PC-9 (cell line): ENCODE measurements around the gene MAST4. TPM values are rescaled to one million over a fixed set of nuclear protein-coding genes. Genes with fewer than 3 reads are reported as not detected.

ENCODE experiments used
- BruUV-seq: library from RNA; stranded (reverse); fragments of 400-500 nt; replicated peaks from 2 replicates; lab custom pipeline; 2021; lab: Mats Ljungman, UMichigan
- CTCF ChIA-PET: fragments of 300-600 bp; sonication (Branson Sonifier 250); formaldehyde crosslinking; loops from one replicate; lab custom pipeline; 2022; ENCODE audit warnings: antibody characterized with exemption; lab: Charles Lee
- POLR2A ChIA-PET: fragments of 300-600 bp; sonication (Branson Sonifier 250); formaldehyde crosslinking; loops from one replicate; lab custom pipeline; 2022; ENCODE audit warnings: antibody characterized with exemption; ENCODE audit not compliant: unreplicated experiment; lab: Charles Lee
- DNase-seq, 2 experiments: peaks; one replicate each; pipeline versions ENCODE4 v3.0.0 to v3.0.0-alpha.2; 2015 to 2022; ENCODE audit warnings: mixed read lengths in 1 of 2
- H2AFZ ChIP-seq: fragments of 200-600 bp; sonication (generic); 2 replicates; pipeline ENCODE4 v1.8.1; 2017; ENCODE audit warnings: antibody characterized with exemption
- H3F3A ChIP-seq: fragments of 200-600 bp; sonication (generic); 2 replicates; pipeline ENCODE4 v1.8.1; 2017; ENCODE audit warnings: antibody characterized with exemption, mild to moderate bottlenecking, low read depth; ENCODE audit not compliant: insufficient read depth
- H3K27ac ChIP-seq: fragments of 200-600 bp; sonication (generic); 2 replicates; pipeline ENCODE4 v1.6.1; 2016; ENCODE audit warnings: mixed run types
- H3K27me3 ChIP-seq: fragments of 200-600 bp; sonication (generic); 2 replicates; pipeline ENCODE4 v1.6.1; 2016; ENCODE audit warnings: low read depth, mixed run types; ENCODE audit not compliant: insufficient read depth
- H3K36me3 ChIP-seq: fragments of 200-600 bp; sonication (generic); 2 replicates; pipeline ENCODE4 v1.6.1; 2016; ENCODE audit warnings: low read depth, mixed run types
- H3K4me1 ChIP-seq: fragments of 200-600 bp; sonication (generic); replicated peaks from 2 replicates; pipeline ENCODE4 v1.6.1; 2016; ENCODE audit warnings: mixed run types; ENCODE audit not compliant: insufficient read depth
- H3K4me2 ChIP-seq: fragments of 200-600 bp; sonication (generic); 2 replicates; pipeline ENCODE4 v1.6.1; 2017; ENCODE audit warnings: mixed run types
- H3K4me3 ChIP-seq: fragments of 200-600 bp; sonication (generic); 2 replicates; pipeline ENCODE4 v1.6.1; 2016; ENCODE audit warnings: mixed run types
- H3K79me2 ChIP-seq: fragments of 200-600 bp; sonication (generic); 2 replicates; pipeline ENCODE4 v1.6.1; 2017; ENCODE audit warnings: low read depth, mixed run types
- H3K9me2 ChIP-seq: fragments of 200-600 bp; sonication (generic); 2 replicates; pipeline ENCODE4 v1.8.1; 2017; ENCODE audit warnings: mild to moderate bottlenecking; ENCODE audit not compliant: insufficient read depth
- H3K9me3 ChIP-seq: fragments of 200-600 bp; sonication (generic); 2 replicates; pipeline ENCODE4 v1.8.1; 2016; ENCODE audit warnings: low read depth; ENCODE audit not compliant: insufficient read depth
- H4K20me1 ChIP-seq: fragments of 200-600 bp; sonication (generic); 2 replicates; pipeline ENCODE4 v1.8.1; 2017; ENCODE audit not compliant: insufficient read depth
- CTCF ChIP-seq: fragments of 200-600 bp; sonication (generic); conservative IDR thresholded peaks from 2 replicates; pipeline ENCODE4 v1.6.1; 2017; ENCODE audit warnings: mixed run types, antibody characterized with exemption, mild to moderate bottlenecking, moderate library complexity
- EZH2 ChIP-seq: fragments of 200-600 bp; sonication (generic); IDR thresholded peaks from 2 replicates; pipeline ENCODE4 v1.8.0; 2017; ENCODE audit warnings: antibody characterized with exemption, low read depth
- intact Hi-C: fragments of 100-400 bp; cut with micrococcal nuclease; formaldehyde crosslinking; loops from one replicate; pipeline ENCODE4 v1.10.0; 2022; ENCODE audit not compliant: unreplicated experiment
- total RNA-seq: library from RNA; stranded (reverse); gene quantifications from 2 replicates; pipeline ENCODE4 v1.2.3, GENCODE V29; 2021

The MAST4 gene
- total RNA-seq, 1 experiment from 2014 or later: 19.3 TPM

- no peaks in the 10 kb centered on the region for H3K36me3 ChIP-seq
Measured at GRCh38 chr5:67037171-67037570, 441.0 kb downstream of the MAST4 start.

GRCh38 chr5:67038817-67039603, 442.8 kb downstream of the MAST4 start:
- Histone ChIP-seq H3F3A (no peaks in the 10 kb centered on the region; the same call in 1 of the 2 replicates), H3K4me1 (0 out of 2 replicates have a peak, but pooled peaks cover 7% of the 10 kb centered on the region), H3K9me2 (no peaks in the 10 kb centered on the region), H3K79me2 (peaks cover 45% of the 10 kb centered on the region), H3K27me3 (no peaks in the 10 kb centered on the region), H3K27ac (no peak overlapping the region), H3K9me3 (no peaks in the 10 kb centered on the region), H2AFZ (no peak overlapping the region), H4K20me1 (no peaks in the 10 kb centered on the region), H3K36me3 (no peaks in the 10 kb centered on the region), H3K4me2 (no peak overlapping the region), H3K4me3 (no peak overlapping the region)
- POLR2A ChIA-PET: interaction anchor here (0.6 kb wide), 1 partner anchor 60 kb away, joined by 3 read pairs; no protein-coding TSS in a partner anchor
- intact Hi-C loops: no loop called here
- no TSS peak for BruUV-seq
- CTCF ChIA-PET: no interaction called here
- no peak for DNase-seq
- no peak for TF ChIP-seq CTCF
- TF ChIP-seq EZH2: no peak

More at GRCh38 chr5:67037171-67037570, 441.0 kb downstream of the MAST4 start:
- intact Hi-C loops: no loop called here
- Histone ChIP-seq H2AFZ (no peak overlapping the region), H3K27me3 (no peaks in the 10 kb centered on the region), H3F3A (no peaks in the 10 kb centered on the region; the same call in 1 of the 2 replicates), H3K4me3 (no peak overlapping the region), H3K9me2 (no peaks in the 10 kb centered on the region), H3K4me1 (no peaks in the 10 kb centered on the region), H3K4me2 (no peak overlapping the region), H3K27ac (no peak overlapping the region), H3K79me2 (peaks cover 55% of the 10 kb centered on the region), H3K9me3 (no peaks in the 10 kb centered on the region), H4K20me1 (no peaks in the 10 kb centered on the region)
- BruUV-seq: no TSS peak
- TF ChIP-seq CTCF: no peak
- TF ChIP-seq EZH2: no peak
- ChIA-PET CTCF (no interaction called here), POLR2A (no interaction called here)
- DNase-seq: no peak

- intact Hi-C loops: no loop called here
Measured at GRCh38 chr5:67042176-67043003, 446.2 kb downstream of the MAST4 start.

More at GRCh38 chr5:67042176-67043003, 446.2 kb downstream of the MAST4 start:
- CTCF ChIA-PET: no interaction called here
- Histone ChIP-seq H3K4me3 (no peak overlapping the region), H2AFZ (no peak overlapping the region), H3K27ac (no peak overlapping the region), H3K79me2 (peaks cover 37% of the 10 kb centered on the region), H3K36me3 (no peaks in the 10 kb centered on the region), H3K4me2 (no peak overlapping the region), H3K4me1 (0 out of 2 replicates have a peak, but pooled peaks cover 7% of the 10 kb centered on the region), H3F3A (no peaks in the 10 kb centered on the region; the same call in 1 of the 2 replicates), H3K9me3 (no peaks in the 10 kb centered on the region), H3K27me3 (no peaks in the 10 kb centered on the region), H3K9me2 (no peaks in the 10 kb centered on the region), H4K20me1 (no peaks in the 10 kb centered on the region; the same call in 1 of the 2 replicates)
- POLR2A ChIA-PET: interaction anchor here (0.8 kb wide), 1 partner anchor 635 kb away, joined by 6 read pairs; no protein-coding TSS in a partner anchor
- no peak for DNase-seq
- no TSS peak for BruUV-seq
- TF ChIP-seq EZH2 (no peak), CTCF (no peak)
